NB4 (cell line): ENCODE data around the gene LDHAL6B.

ENCODE experiments used
- DNase-seq: peaks from one replicate; pipeline ENCODE4 v3.0.0; 2010; ENCODE audit warnings: low read depth
- H3K4me3 ChIP-seq: one replicate; pipeline ENCODE4 v1.5.1; 2011; ENCODE audit warnings: mild to moderate bottlenecking, low read depth, low read length, moderate library complexity
- CTCF ChIP-seq: IDR thresholded peaks from one replicate; pipeline ENCODE4 v1.5.1; 2012; ENCODE audit warnings: low read depth, low read length
- MAX ChIP-seq: IDR thresholded peaks from 2 replicates; pipeline ENCODE4 v1.6.1; 2011; ENCODE audit warnings: low read depth, low read length
- MYC ChIP-seq: IDR thresholded peaks from 2 replicates; pipeline ENCODE4 v1.6.1; 2011; ENCODE audit warnings: low read depth, low read length
- POLR2A ChIP-seq: IDR thresholded peaks from 2 replicates; pipeline ENCODE4 v1.6.1; 2011; ENCODE audit warnings: mild to moderate bottlenecking; ENCODE audit not compliant: insufficient read length; ENCODE audit errors: extremely low read depth

Gene LDHAL6B

GRCh38 chr15:59203008-59203407 lies 3.6 kb upstream of the LDHAL6B start:
- no peak for DNase-seq
- H3K4me3 ChIP-seq: no peak overlapping the region
- TF ChIP-seq POLR2A (no peak), MAX (no peak), MYC (no peak), CTCF (no peak)

GRCh38 chr15:59203657-59204056 lies 3.0 kb upstream of the LDHAL6B start:
- DNase-seq: no peak
- no peak overlapping the region for H3K4me3 ChIP-seq
- TF ChIP-seq MYC: no peak
- no peak for TF ChIP-seq POLR2A
- no peak for TF ChIP-seq CTCF
- TF ChIP-seq MAX: no peak

- TF ChIP-seq MAX (no peak), CTCF (no peak), MYC (no peak), POLR2A (no peak)
- no peak overlapping the region for H3K4me3 ChIP-seq
- no peak for DNase-seq
Measured at GRCh38 chr15:59205839-59206622, 612 bp upstream of the LDHAL6B start.

GRCh38 chr15:59208613-59209249 lies 2.1 kb downstream of the LDHAL6B start:
- DNase-seq: no peak
- H3K4me3 ChIP-seq: no peak overlapping the region
- TF ChIP-seq CTCF: no peak
- TF ChIP-seq MAX: no peak
- no peak for TF ChIP-seq MYC
- no peak for TF ChIP-seq POLR2A

- no peak overlapping the region for H3K4me3 ChIP-seq
- no peak for TF ChIP-seq CTCF
- TF ChIP-seq POLR2A: no peak
- no peak for TF ChIP-seq MYC
- DNase-seq: no peak
Measured at GRCh38 chr15:59210186-59210585, 3.5 kb downstream of the LDHAL6B start.
